ENCODE measurements around the gene GINS3. TPM values are rescaled to one million over a fixed set of nuclear protein-coding genes. Genes with fewer than 3 reads are reported as not detected.

The GINS3 gene
- total RNA-seq, 1 experiment from 2014 or later = 11.3 TPM

GRCh38 chr16:58381661-58382060 is 10.6 kb upstream of the GINS3 start:
- Histone ChIP-seq H3F3A (ENCODE audit: insufficient read depth, low read depth) (no peaks in the 10 kb centered on the region), H3K4me3 (no peak overlapping the region), H3K27ac (no peak overlapping the region), H4K20me1 (ENCODE audit: insufficient read depth) (no peaks in the 10 kb centered on the region), H2AFZ (no peak overlapping the region), H3K27me3 (ENCODE audit: insufficient read depth, low read depth) (no peaks in the 10 kb centered on the region), H3K79me2 (ENCODE audit: low read depth) (no peaks in the 10 kb centered on the region), H3K9me3 (ENCODE audit: insufficient read depth, low read depth) (no peaks in the 10 kb centered on the region; the same call in 1 of the 2 replicates), H3K4me2 (no peak overlapping the region), H3K36me3 (ENCODE audit: low read depth) (no peaks in the 10 kb centered on the region), H3K9me2 (ENCODE audit: insufficient read depth) (no peaks in the 10 kb centered on the region; the same call in 1 of the 2 replicates), H3K4me1 (replicated peaks; ENCODE audit: insufficient read depth) (no peaks in the 10 kb centered on the region)
- POLR2A ChIA-PET (ENCODE audit: unreplicated experiment) = no interaction called here
- no peak for DNase-seq
- intact Hi-C loops (cut with micrococcal nuclease; ENCODE audit: unreplicated experiment) = no loop called here
- CTCF ChIA-PET = no interaction called here
- TF ChIP-seq, protein P1, sequence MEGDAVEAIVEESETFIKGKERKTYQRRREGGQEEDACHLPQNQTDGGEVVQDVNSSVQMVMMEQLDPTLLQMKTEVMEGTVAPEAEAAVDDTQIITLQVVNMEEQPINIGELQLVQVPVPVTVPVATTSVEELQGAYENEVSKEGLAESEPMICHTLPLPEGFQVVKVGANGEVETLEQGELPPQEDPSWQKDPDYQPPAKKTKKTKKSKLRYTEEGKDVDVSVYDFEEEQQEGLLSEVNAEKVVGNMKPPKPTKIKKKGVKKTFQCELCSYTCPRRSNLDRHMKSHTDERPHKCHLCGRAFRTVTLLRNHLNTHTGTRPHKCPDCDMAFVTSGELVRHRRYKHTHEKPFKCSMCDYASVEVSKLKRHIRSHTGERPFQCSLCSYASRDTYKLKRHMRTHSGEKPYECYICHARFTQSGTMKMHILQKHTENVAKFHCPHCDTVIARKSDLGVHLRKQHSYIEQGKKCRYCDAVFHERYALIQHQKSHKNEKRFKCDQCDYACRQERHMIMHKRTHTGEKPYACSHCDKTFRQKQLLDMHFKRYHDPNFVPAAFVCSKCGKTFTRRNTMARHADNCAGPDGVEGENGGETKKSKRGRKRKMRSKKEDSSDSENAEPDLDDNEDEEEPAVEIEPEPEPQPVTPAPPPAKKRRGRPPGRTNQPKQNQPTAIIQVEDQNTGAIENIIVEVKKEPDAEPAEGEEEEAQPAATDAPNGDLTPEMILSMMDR (conservative IDR thresholded peaks at IDR 0.05) = no peak
- TF ChIP-seq EZH2 (IDR thresholded peaks at IDR 0.05; ENCODE audit: low read depth) = no peak
- no TSS peak for BruUV-seq (replicated peaks)

- no TSS peak for BruUV-seq (replicated peaks)
These were observed 7.7 kb upstream of the GINS3 start for GRCh38 chr16:58384437-58385055.

GRCh38 chr16:58385218-58385773 is 7.0 kb upstream of the GINS3 start:
- no peaks in the 10 kb centered on the region for H3K79me2 ChIP-seq (ENCODE audit: low read depth)
- H3K27ac ChIP-seq = no peak overlapping the region
- POLR2A ChIA-PET (ENCODE audit: unreplicated experiment) = no interaction called here
- BruUV-seq (replicated peaks) = no TSS peak
- no peaks in the 10 kb centered on the region for H3K4me1 ChIP-seq (replicated peaks; ENCODE audit: insufficient read depth)
- no peak overlapping the region for H3K4me3 ChIP-seq
- TF ChIP-seq, protein P1 (conservative IDR thresholded peaks at IDR 0.05) = no peak
- no peak for TF ChIP-seq EZH2 (IDR thresholded peaks at IDR 0.05; ENCODE audit: low read depth)
- H3K36me3 ChIP-seq (ENCODE audit: low read depth) = no peaks in the 10 kb centered on the region
- CTCF ChIA-PET = interaction anchor here (0.6 kb wide), 1 partner anchor 276 kb away, joined by 7 read pairs; no protein-coding TSS in a partner anchor
- H3K4me2 ChIP-seq = no peak overlapping the region
- no peaks in the 10 kb centered on the region; the same call in 1 of the 2 replicates for H3K9me2 ChIP-seq (ENCODE audit: insufficient read depth)
- no peaks in the 10 kb centered on the region for H3F3A ChIP-seq (ENCODE audit: insufficient read depth, low read depth)
- H3K27me3 ChIP-seq (ENCODE audit: insufficient read depth, low read depth) = no peaks in the 10 kb centered on the region
- H4K20me1 ChIP-seq (ENCODE audit: insufficient read depth) = no peaks in the 10 kb centered on the region
- H2AFZ ChIP-seq = no peak overlapping the region
- DNase-seq = no peak
- intact Hi-C loops (cut with micrococcal nuclease; ENCODE audit: unreplicated experiment) = no loop called here
- H3K9me3 ChIP-seq (ENCODE audit: insufficient read depth, low read depth) = no peaks in the 10 kb centered on the region; the same call in 1 of the 2 replicates

More at GRCh38 chr16:58384437-58385055, 7.7 kb upstream of the GINS3 start:
- Histone ChIP-seq H3K27me3 (ENCODE audit: insufficient read depth, low read depth) (no peaks in the 10 kb centered on the region), H2AFZ (no peak overlapping the region), H3K4me3 (no peak overlapping the region), H3K36me3 (ENCODE audit: low read depth) (no peaks in the 10 kb centered on the region), H3K9me3 (ENCODE audit: insufficient read depth, low read depth) (no peaks in the 10 kb centered on the region; the same call in 1 of the 2 replicates), H3K4me1 (replicated peaks; ENCODE audit: insufficient read depth) (no peaks in the 10 kb centered on the region), H4K20me1 (ENCODE audit: insufficient read depth) (no peaks in the 10 kb centered on the region), H3K27ac (no peak overlapping the region), H3K79me2 (ENCODE audit: low read depth) (no peaks in the 10 kb centered on the region), H3K9me2 (ENCODE audit: insufficient read depth) (no peaks in the 10 kb centered on the region; the same call in 1 of the 2 replicates), H3K4me2 (no peak overlapping the region), H3F3A (ENCODE audit: insufficient read depth, low read depth) (no peaks in the 10 kb centered on the region)
- intact Hi-C loops (cut with micrococcal nuclease; ENCODE audit: unreplicated experiment) = no loop called here
- ChIA-PET POLR2A (ENCODE audit: unreplicated experiment) (no interaction called here), CTCF (no interaction called here)
- TF ChIP-seq EZH2 (IDR thresholded peaks at IDR 0.05; ENCODE audit: low read depth) = no peak
- TF ChIP-seq, protein P1 (conservative IDR thresholded peaks at IDR 0.05) = no peak
- DNase-seq = no peak

Data from PC-9 (cell line).